GM12878 (cell line): ENCODE results near the gene ADAMTS6. TPM values are rescaled to one million over a fixed set of nuclear protein-coding genes. Genes with fewer than 3 reads are reported as not detected.

ENCODE experiments used
- ATAC-seq: fragments of 200-7000 bp; cut with Tn5 transposase; 3 replicates; pipeline ENCODE4 v1.9.1; 2020; ENCODE audit warnings: mild to moderate bottlenecking, moderate library complexity
- BruUV-seq: library from RNA; stranded (reverse); fragments of 400-500 nt; replicated peaks from 2 replicates; lab custom pipeline; 2021; lab: Mats Ljungman, UMichigan
- CTCF ChIA-PET: fragments of 300-600 bp; sonication (Branson Sonifier 250); formaldehyde crosslinking; extraction: SDS; loops from one replicate; lab custom pipeline; 2021; ENCODE audit warnings: inconsistent platforms; lab: Yijun Ruan, JAX
- POLR2A ChIA-PET: fragments of 350-600 bp; formaldehyde crosslinking; extraction: SDS; loops from one replicate; lab custom pipeline; 2021; ENCODE audit warnings: inconsistent platforms; lab: Charles Lee
- RAD21 ChIA-PET: fragments of 300-600 bp; sonication (Branson Sonifier 250); formaldehyde crosslinking; loops from one replicate; lab custom pipeline; 2023; ENCODE audit warnings: antibody characterized with exemption; ENCODE audit not compliant: unreplicated experiment; lab: Charles Lee
- SMC1A ChIA-PET: fragments of 300-600 bp; sonication (Branson Sonifier 250); formaldehyde crosslinking; loops from one replicate; lab custom pipeline; 2023; ENCODE audit not compliant: unreplicated experiment, uncharacterized antibody; lab: Charles Lee
- DNase-seq: peaks from one replicate; pipeline ENCODE4 v3.0.0-alpha.2; 2011; ENCODE audit warnings: low read depth, low spot score
- FAIRE-seq: peaks from 3 replicates; lab custom pipeline; 2011; peaks lifted over from hg19 to GRCh38; lab: Jason Lieb, UNC
- H2AFZ ChIP-seq: 2 replicates; pipeline ENCODE4 v1.6.0; 2011; ENCODE audit warnings: low read depth, low read length, control low read depth; ENCODE audit not compliant: control insufficient read depth
- H3K27ac ChIP-seq: 2 replicates; pipeline ENCODE4 v1.5.1; 2011; ENCODE audit warnings: control low read depth; ENCODE audit not compliant: control insufficient read depth, insufficient read depth
- H3K27me3 ChIP-seq, 2 experiments: replicated peaks in 1 of 2; 2 replicates each; pipeline versions ENCODE4 v1.6.0 to v1.6.1; 2011; ENCODE audit warnings: low read length in 1 of 2; ENCODE audit not compliant: control insufficient read depth in 2 of 2, insufficient read depth in 2 of 2
- H3K36me3 ChIP-seq, 2 experiments: 2 replicates each; pipeline ENCODE4 v1.5.1; 2011; ENCODE audit warnings: low read length in 1 of 2; ENCODE audit not compliant: control insufficient read depth in 2 of 2, insufficient read depth in 2 of 2
- H3K4me1 ChIP-seq: 2 replicates; pipeline ENCODE4 v1.6.1; 2011; ENCODE audit warnings: mild to moderate bottlenecking, low read length, moderate library complexity, mixed read lengths; ENCODE audit not compliant: control insufficient read depth, insufficient read depth
- H3K4me2 ChIP-seq: 2 replicates; pipeline ENCODE4 v1.6.0; 2011; ENCODE audit warnings: control low read depth; ENCODE audit not compliant: control insufficient read depth, insufficient read depth
- H3K4me3 ChIP-seq: fragments of 200-600 bp; sonication (generic); 2 replicates; pipeline ENCODE4 v1.5.1; 2016
- H3K79me2 ChIP-seq: 2 replicates; pipeline ENCODE4 v1.6.0; 2011; ENCODE audit warnings: low read length; ENCODE audit not compliant: control insufficient read depth, insufficient read depth
- H3K9ac ChIP-seq: 2 replicates; pipeline ENCODE4 v1.8.0; 2011; ENCODE audit warnings: low read length, control low read depth, mixed read lengths; ENCODE audit not compliant: control insufficient read depth, insufficient read depth
- H3K9me3 ChIP-seq: replicated peaks from 3 replicates; pipeline ENCODE4 v1.5.1; 2011; ENCODE audit warnings: mild to moderate bottlenecking, low read length; ENCODE audit not compliant: control insufficient read depth, insufficient read depth
- H4K20me1 ChIP-seq: 2 replicates; pipeline ENCODE4 v1.6.0; 2011; ENCODE audit not compliant: control insufficient read depth, insufficient read depth
- ELK1 ChIP-seq: IDR thresholded peaks from 2 replicates; pipeline ENCODE4 v1.6.1; 2012; ENCODE audit warnings: low read depth, low read length, improper control_type of control experiment
- RCOR1 ChIP-seq: conservative IDR thresholded peaks from 2 replicates; pipeline ENCODE4 v1.6.1; 2012; ENCODE audit warnings: low read depth, low read length, improper control_type of control experiment
- SMARCA5 ChIP-seq: fragments of 450-650 bp; IDR thresholded peaks from 2 replicates; pipeline ENCODE4 v1.6.1; 2017; ENCODE audit warnings: mild to moderate bottlenecking
- SMC3 ChIP-seq: IDR thresholded peaks from 2 replicates; pipeline ENCODE4 v1.6.1; 2011; ENCODE audit warnings: low read length, improper control_type of control experiment, borderline replicate concordance
- TCF3 ChIP-seq: IDR thresholded peaks from 2 replicates; pipeline ENCODE4 v1.6.1; 2012; ENCODE audit warnings: low read depth, mild to moderate bottlenecking, low read length, borderline replicate concordance; ENCODE audit not compliant: insufficient read depth
- ZBTB33 ChIP-seq: fragments of 450-650 bp; IDR thresholded peaks from 2 replicates; pipeline ENCODE4 v1.6.1; 2017; ENCODE audit warnings: mild to moderate bottlenecking
- ZNF207 ChIP-seq: fragments of 450-650 bp; IDR thresholded peaks from 2 replicates; pipeline ENCODE4 v1.6.1; 2014; ENCODE audit warnings: antibody characterized with exemption, mild to moderate bottlenecking, borderline replicate concordance
- WGBS: methylation state at CpG from one replicate; pipeline ENCODE4 v1.1.6; 2016; ENCODE audit warnings: low lambda C conversion rate; ENCODE audit not compliant: insufficient replicate concordance, insufficient coverage; ENCODE audit errors: missing lambda C conversion rate; 5-methylcytosine and 5-hydroxymethylcytosine counted together
- in situ Hi-C: fragments of 300-500 bp; cut with MboI; formaldehyde crosslinking; loops from 9 replicates; pipeline ENCODE4 v1.14.3; 2018; ENCODE audit warnings: mixed read lengths
- intact Hi-C: fragments of 100-400 bp; cut with micrococcal nuclease; formaldehyde crosslinking; loops from one replicate; pipeline ENCODE4 v1.14.2; 2022; ENCODE audit not compliant: unreplicated experiment
- polyA plus RNA-seq, 11 experiments: library from polyadenylated mRNA; depleted of rRNA in 4 of 11; unstranded in 6 of 11; stranded (reverse) in 5 of 11; fragments of >200 nt; fragmentation: Nextera tagmentation in 4 of 11; fragmentation: Illumina TruSeq in 1 of 11; extraction: Ambion mirVana in 4 of 11; extraction: Trizol in 1 of 11; gene quantifications; 1 replicate in 1 of 11; 2 replicates in 10 of 11; pipeline versions ENCODE4 v1.2.1 to v1.2.3, GENCODE V29; 2011 to 2016; ENCODE audit warnings: inconsistent platforms in 2 of 11, missing spikeins in 2 of 11, low read depth in 1 of 11
- total RNA-seq, 4 experiments: library from RNA; depleted of rRNA in 3 of 4; stranded (reverse); fragments of >200 nt in 3 of 4; fragmentation: Illumina TruSeq in 1 of 4; extraction: Trizol in 1 of 4; gene quantifications; 2 replicates each; pipeline versions ENCODE4 v1.2.1 to v1.2.3, GENCODE V29; 2013 to 2021

Gene ADAMTS6
- total and polyA plus RNA-seq, 10 of the 15 experiments (the other 5 are each of a cell fraction or from before 2014, with no cell fraction given) = 1.1 to 12.3 (median 6.5) TPM

- 51% methylated on average over 3 of the region's 3 CpGs for WGBS
- BruUV-seq = no TSS peak
- Histone ChIP-seq H3K4me2 (no peak overlapping the region), H3K9me3 (no peaks in the 10 kb centered on the region), H3K9ac (no peak overlapping the region), H2AFZ (no peak overlapping the region), H3K27ac (no peak overlapping the region), H3K27me3 (no peaks in the 10 kb centered on the region), H3K36me3 (no peaks in the 10 kb centered on the region), H3K4me3 (no peak overlapping the region), H3K79me2 (no peaks in the 10 kb centered on the region), H4K20me1 (no peaks in the 10 kb centered on the region), H3K4me1 (no peaks in the 10 kb centered on the region)
- in situ Hi-C loops = no loop called here
- FAIRE-seq (no peak), DNase-seq (no peak), ATAC-seq (no peak)
- SMC1A ChIA-PET = interaction anchor here (0.6 to 1.7 kb wide), 7 partner anchors 10 to 800 kb away, joined by 3 to 5 read pairs (median 3); no protein-coding TSS in a partner anchor
- POLR2A ChIA-PET = interaction anchor here (0.9 to 1.1 kb wide), 2 partner anchors 9 to 25 kb away, joined by 3 read pairs; no protein-coding TSS in a partner anchor
- TF ChIP-seq SMC3 (no peak), ZBTB33 (no peak), ZNF207 (no peak), ELK1 (no peak), RCOR1 (no peak), SMARCA5 (no peak), TCF3 (no peak)
- CTCF ChIA-PET = interaction anchor here (0.7 to 1.7 kb wide), 5 partner anchors 9 to 119 kb away, joined by 4 to 5 read pairs (median 4); no protein-coding TSS in a partner anchor
- RAD21 ChIA-PET = interaction anchor here (0.8 to 1.2 kb wide), 2 partner anchors 221 to 291 kb away, joined by 3 read pairs; no protein-coding TSS in a partner anchor
- intact Hi-C loops = no loop called here
Measured at GRCh38 chr5:65262096-65262495, 219.6 kb downstream of the ADAMTS6 start.
